Dedifferentiated amniotic fluid mesenchymal stem cell (primary cell): ENCODE data around the gene SAXO1.
"Not testable (repeated sequence)": the region's sequence is repeated elsewhere in the genome, so short reads cannot be mapped to it uniquely, and the experiment has no call there.

ENCODE experiments used
- DNase-seq: peaks from one replicate; pipeline ENCODE4 v3.0.0-alpha.2; 2016; ENCODE audit errors: extremely low spot score

Gene SAXO1, protein sequence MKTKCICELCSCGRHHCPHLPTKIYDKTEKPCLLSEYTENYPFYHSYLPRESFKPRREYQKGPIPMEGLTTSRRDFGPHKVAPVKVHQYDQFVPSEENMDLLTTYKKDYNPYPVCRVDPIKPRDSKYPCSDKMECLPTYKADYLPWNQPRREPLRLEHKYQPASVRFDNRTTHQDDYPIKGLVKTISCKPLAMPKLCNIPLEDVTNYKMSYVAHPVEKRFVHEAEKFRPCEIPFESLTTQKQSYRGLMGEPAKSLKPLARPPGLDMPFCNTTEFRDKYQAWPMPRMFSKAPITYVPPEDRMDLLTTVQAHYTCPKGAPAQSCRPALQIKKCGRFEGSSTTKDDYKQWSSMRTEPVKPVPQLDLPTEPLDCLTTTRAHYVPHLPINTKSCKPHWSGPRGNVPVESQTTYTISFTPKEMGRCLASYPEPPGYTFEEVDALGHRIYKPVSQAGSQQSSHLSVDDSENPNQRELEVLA

GRCh38 chr9:19033015-19033414, at the start of gene SAXO1:
TSS of gene SAXO1 (minus strand) at chr9:19033209. CDS start at chr9:19032908, 301 bp downstream.
- DNase-seq: no peak

GRCh38 chr9:19074836-19075235, 41.8 kb upstream of the SAXO1 start:
- DNase-seq: no peak

- DNase-seq: no peak
Measured at GRCh38 chr9:19074229-19074628, 41.2 kb upstream of the SAXO1 start.

DNA sequence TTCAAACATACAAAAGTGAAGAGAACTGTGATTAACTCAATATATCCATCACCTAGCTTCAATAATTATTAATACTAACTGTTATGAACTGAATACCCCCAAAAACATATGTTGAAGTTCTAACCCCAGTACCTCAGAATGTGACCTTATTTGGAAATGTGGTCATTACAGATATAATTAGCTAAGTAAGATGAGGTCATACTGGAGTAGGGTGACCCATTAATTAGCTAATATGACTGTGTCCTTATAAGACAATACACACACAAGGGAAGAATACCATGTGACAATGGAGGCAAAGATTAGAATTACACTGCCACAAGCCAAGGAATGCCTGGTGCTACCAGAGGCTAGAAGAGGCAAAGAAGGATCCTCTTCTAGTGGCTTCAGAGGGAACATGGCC, 24.0 kb upstream of the SAXO1 start:
- no peak for DNase-seq

- no peak for DNase-seq
Measured at GRCh38 chr9:19050637-19051591, 17.9 kb upstream of the SAXO1 start.

- DNase-seq: peak; percentile 19
Measured at GRCh38 chr9:19049917-19050636, 17.1 kb upstream of the SAXO1 start.

GRCh38 chr9:19048966-19049916, 16.2 kb upstream of the SAXO1 start, which contains the start of gene RRAGA:
TSS of gene RRAGA (plus strand) at chr9:19049427. CDS start at chr9:19049660, 233 bp downstream.
- DNase-seq: peak; percentile 94

DNA sequence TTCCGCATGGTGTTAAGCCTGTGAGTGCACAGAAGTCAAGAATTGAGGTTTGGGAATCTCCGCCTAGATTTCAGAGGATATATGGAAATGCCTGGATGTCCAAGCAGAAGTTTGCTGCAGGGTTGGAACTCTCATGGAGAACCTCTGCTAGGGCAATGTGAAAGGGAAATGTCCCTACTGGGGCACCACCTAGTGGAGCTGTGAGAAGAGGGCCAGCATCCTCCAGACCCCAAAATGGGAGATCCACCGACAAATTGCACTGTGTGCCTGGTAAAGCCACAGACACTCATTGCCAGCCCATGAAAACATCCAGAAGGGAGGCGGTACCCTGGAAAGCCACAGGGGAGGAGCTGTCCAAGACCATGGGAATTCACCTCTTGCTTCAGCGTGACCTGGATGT, 3.6 kb upstream of the SAXO1 start:
- DNase-seq: no peak

DNA sequence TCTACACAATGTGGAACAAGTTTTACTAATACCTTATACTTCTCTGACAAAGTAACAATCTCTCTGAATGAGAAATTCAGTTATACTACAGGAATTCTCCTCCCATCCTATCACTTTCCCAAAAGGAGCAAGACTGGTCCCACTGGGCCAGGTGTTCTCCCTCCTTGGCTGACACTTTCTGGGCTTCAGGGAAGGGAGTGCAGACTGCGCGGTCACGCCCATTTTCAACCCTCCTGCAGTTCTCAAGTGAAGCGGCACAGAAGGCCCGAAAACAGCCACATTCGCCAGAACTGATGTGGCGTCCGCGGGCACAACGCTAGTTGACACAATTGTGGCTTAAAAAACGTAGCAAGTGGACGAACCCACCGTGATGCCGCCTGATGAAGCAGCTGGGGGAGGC, 603 bp downstream of the SAXO1 start:
- no peak for DNase-seq

DNA sequence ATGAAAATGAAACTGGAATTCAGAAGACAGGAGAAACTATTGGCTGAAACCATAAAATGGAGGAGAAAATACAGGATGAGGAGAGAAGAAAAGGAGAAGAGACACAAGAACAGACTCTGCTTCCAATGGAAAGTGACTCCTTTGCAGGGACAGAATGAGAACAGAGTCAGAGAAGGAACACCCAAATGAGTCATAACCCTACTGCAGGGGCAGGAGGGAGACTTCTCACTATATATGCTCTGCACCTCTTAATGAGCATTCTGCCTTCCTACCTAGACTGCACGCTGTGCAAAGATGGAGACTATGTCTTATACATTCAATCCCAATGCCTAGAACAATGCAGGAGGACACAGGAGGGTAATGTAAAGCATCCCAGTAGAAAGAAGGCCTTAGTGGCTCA, 2.1 kb downstream of the SAXO1 start:
- no peak for DNase-seq

DNA sequence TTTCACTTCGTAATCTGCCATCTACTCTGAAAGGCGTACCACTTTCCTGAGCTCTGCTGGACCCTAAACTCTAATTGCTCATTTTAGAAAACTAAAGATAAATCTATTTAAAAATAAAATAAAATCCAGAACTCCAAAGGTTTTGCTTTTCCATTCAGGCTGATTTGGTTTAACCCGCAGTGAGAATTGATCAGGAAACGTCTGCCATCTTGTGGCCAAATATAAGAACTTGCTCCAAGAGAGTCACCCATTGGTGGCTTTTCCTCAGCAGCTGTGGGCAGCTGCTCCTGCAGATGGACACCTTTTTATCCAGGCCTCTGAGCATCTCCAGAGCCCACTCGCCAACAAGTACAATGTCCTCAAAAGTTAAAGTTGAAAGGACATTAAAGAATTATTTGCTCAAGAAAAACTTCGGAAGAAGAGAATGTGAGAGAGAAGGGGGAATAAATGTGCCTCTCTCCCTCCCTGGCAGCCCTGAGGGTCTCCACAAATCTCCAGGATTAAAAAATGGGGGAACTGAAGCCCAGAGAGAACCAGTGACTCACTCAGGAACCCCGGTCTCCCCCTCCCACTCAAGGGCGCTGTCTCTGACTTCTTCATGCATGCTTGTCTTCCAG, 4.1 kb downstream of the SAXO1 start:
- peak; percentile 73 for DNase-seq

GRCh38 chr9:19027825-19028224, 5.2 kb downstream of the SAXO1 start:
- no peak for DNase-seq

DNA sequence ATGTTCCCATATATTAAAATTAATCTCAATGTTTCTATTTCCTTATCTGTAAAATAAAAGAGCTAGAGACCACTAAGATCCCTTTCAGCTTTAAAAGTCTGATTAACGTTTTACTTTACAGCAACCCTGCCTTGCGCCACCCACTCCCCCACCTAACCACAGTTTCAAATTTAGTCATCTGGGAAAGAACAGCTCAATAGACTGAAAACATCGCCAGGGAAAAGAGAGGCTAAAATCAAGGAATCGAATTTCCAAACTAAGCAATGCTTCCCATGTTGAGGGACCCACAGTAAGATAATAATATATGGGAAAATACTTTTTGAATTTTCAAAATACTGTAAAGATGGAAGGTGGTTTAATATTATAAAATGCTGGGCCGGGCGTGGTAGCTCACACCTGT, 6.6 kb downstream of the SAXO1 start:
- no peak for DNase-seq

DNA sequence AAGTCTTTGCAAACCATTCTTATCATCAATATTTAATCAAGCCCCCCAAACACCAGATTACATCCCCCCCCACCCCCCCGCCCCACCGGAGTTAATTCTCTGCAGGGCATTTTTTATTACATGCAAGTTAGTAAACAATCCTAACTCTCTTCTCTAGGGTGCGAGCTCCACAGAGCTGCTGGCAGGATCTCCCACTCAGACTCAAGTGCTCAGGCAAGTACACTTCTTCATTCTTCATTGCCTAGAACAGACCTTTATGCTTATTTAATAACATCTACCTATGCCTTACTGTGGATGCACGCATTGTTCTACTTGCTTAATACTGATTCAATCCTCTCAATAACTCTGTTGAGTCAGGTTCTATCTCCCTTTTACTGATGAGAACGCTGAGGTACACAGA, 9.9 kb downstream of the SAXO1 start:
- no peak for DNase-seq

GRCh38 chr9:19022206-19022605, 10.8 kb downstream of the SAXO1 start:
- DNase-seq: no peak

DNA sequence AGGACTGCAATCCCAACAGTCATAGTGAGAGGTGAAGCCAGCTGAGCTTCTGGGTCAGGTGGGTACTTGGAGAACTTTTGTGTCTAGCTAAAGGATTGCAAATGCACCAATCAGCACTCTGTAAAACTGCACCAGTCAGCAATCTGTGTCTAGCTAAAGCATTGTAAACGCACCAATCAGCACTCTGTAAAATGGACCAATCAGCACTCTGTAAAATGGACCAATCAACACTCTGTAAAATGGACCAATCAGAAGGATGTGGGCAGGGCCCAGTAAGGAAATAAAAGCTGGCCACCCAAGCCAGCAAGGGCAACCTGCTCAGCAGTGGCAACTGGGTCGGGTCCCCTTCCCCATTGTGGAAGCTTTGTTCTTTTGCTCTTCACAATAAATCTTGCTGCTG, 11.4 kb downstream of the SAXO1 start:
- not testable (repeated sequence) for DNase-seq

- DNase-seq: peak; percentile 6
Measured at GRCh38 chr9:19020886-19021455, 12.0 kb downstream of the SAXO1 start.

- no peak for DNase-seq
Measured at GRCh38 chr9:19018201-19018600, 14.8 kb downstream of the SAXO1 start.

DNA sequence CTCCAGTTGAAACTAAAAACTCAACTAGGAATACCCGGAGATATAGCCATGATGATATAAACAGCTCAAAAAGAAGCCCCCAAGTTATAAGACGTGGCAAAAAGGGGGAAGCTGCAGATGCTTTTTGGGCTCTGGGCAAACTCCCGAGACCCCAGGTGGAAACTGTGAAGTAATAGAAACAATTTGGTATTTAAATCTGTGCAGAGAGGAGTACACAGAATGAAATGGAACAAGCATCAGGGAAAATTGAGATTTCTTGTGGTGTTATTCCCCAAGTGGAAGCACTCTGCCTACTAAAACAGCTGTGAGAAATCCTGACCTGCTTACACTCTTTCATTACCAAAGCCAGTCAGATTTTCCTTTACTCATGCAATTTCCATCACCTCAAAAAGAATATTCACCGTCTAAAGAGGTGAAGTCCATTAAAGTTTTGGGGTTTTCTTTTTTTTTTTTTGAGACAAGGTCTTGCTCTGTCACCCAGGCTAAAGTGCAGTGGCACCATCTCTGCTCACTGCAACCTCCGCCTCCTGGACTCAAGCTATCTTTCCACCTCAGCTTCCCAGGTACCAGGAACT, 23.5 kb downstream of the SAXO1 start:
- DNase-seq: no peak
